Liver (tissue), 9 donors: ENCODE data around the gene KIF3B. TPM values are rescaled to one million over a fixed set of nuclear protein-coding genes. Genes with fewer than 3 reads are reported as not detected.

Experiments
- DNase-seq: peaks from one replicate; pipeline ENCODE4 v3.0.0-alpha.2; 2017; ENCODE audit warnings: low spot score
- H3K27ac ChIP-seq, 2 donors: one replicate each; pipeline ENCODE4 v1.7.0; 2013; ENCODE audit warnings: inconsistent platforms in 2 of 2, low read length in 2 of 2, control low read depth in 1 of 2, low read depth in 1 of 2, mild to moderate bottlenecking in 1 of 2
- H3K27me3 ChIP-seq, 4 donors: one replicate each; pipeline versions ENCODE4 v1.6.1 to v1.7.0; 2013; ENCODE audit warnings: low read length in 3 of 4, inconsistent platforms in 1 of 4, mild to moderate bottlenecking in 1 of 4, moderate library complexity in 1 of 4; ENCODE audit not compliant: control insufficient read depth in 4 of 4, insufficient read depth in 4 of 4
- H3K36me3 ChIP-seq, 4 donors: one replicate each; pipeline versions ENCODE4 v1.6.1 to v1.7.0; 2013; ENCODE audit warnings: low read length in 3 of 4, mild to moderate bottlenecking in 3 of 4, low read depth in 1 of 4, moderate library complexity in 1 of 4; ENCODE audit not compliant: control insufficient read depth in 4 of 4, insufficient read depth in 3 of 4
- H3K4me1 ChIP-seq, 4 donors: one replicate each; pipeline versions ENCODE4 v1.6.1 to v1.7.0; 2013; ENCODE audit warnings: low read length in 3 of 4, mild to moderate bottlenecking in 3 of 4, moderate library complexity in 1 of 4; ENCODE audit not compliant: control insufficient read depth in 4 of 4, insufficient read depth in 4 of 4
- H3K4me3 ChIP-seq, 3 donors: one replicate each; pipeline versions ENCODE4 v1.6.1 to v1.7.0; 2013; ENCODE audit warnings: low read length in 3 of 3, control low read depth in 1 of 3, low read depth in 1 of 3, mild to moderate bottlenecking in 1 of 3
- H3K9ac ChIP-seq, 2 donors: one replicate each; pipeline ENCODE4 v1.7.0; 2013; ENCODE audit warnings: low read length in 2 of 2, mild to moderate bottlenecking in 2 of 2, moderate library complexity in 2 of 2, control low read depth in 1 of 2, low read depth in 1 of 2
- H3K9me3 ChIP-seq, 4 donors: one replicate each; pipeline versions ENCODE4 v1.6.1 to v1.7.0; 2013; ENCODE audit warnings: low read length in 3 of 4; ENCODE audit not compliant: control insufficient read depth in 4 of 4
- ATF3 ChIP-seq: IDR thresholded peaks from 2 replicates; pipeline ENCODE4 v1.6.1; 2016; ENCODE audit warnings: antibody characterized with exemption
- CTCF ChIP-seq: fragments of 150-350 bp; IDR thresholded peaks from 2 replicates; pipeline ENCODE4 v1.5.1; 2017; ENCODE audit warnings: improper control_type of control experiment, low read depth, low read length; ENCODE audit not compliant: missing input control
- FOXA1 ChIP-seq: IDR thresholded peaks from 2 replicates; pipeline ENCODE4 v1.6.1; 2016; ENCODE audit warnings: antibody characterized with exemption
- FOXA2 ChIP-seq: IDR thresholded peaks from 2 replicates; pipeline ENCODE4 v1.6.1; 2016; ENCODE audit warnings: antibody characterized with exemption
- GABPA ChIP-seq, 2 donors: IDR thresholded peaks in 1 of 2; conservative IDR thresholded peaks in 1 of 2; 2 replicates each; pipeline ENCODE4 v1.6.1; 2016; ENCODE audit warnings: antibody characterized with exemption in 2 of 2, mild to moderate bottlenecking in 1 of 2, moderate library complexity in 1 of 2
- HNF4A ChIP-seq, 2 donors: conservative IDR thresholded peaks; 2 replicates each; pipeline ENCODE4 v1.6.1; 2016; ENCODE audit warnings: antibody characterized with exemption in 2 of 2, mild to moderate bottlenecking in 2 of 2
- HNF4G ChIP-seq: IDR thresholded peaks from 2 replicates; pipeline ENCODE4 v1.6.1; 2016; ENCODE audit warnings: antibody characterized with exemption
- MAX ChIP-seq: IDR thresholded peaks from 2 replicates; pipeline ENCODE4 v1.6.1; 2016; ENCODE audit warnings: antibody characterized with exemption
- NR2F2 ChIP-seq: IDR thresholded peaks from 2 replicates; pipeline ENCODE4 v1.6.1; 2016; ENCODE audit warnings: antibody characterized with exemption
- RAD21 ChIP-seq, 2 donors: IDR thresholded peaks; 2 replicates each; pipeline ENCODE4 v1.6.1; 2016; ENCODE audit warnings: antibody characterized with exemption in 2 of 2, mild to moderate bottlenecking in 2 of 2
- REST ChIP-seq: IDR thresholded peaks from 2 replicates; pipeline ENCODE4 v1.6.1; 2016; ENCODE audit warnings: antibody characterized with exemption, mild to moderate bottlenecking
- RXRA ChIP-seq, 2 donors: IDR thresholded peaks; 2 replicates each; pipeline ENCODE4 v1.6.1; 2017 to 2018; ENCODE audit warnings: antibody characterized with exemption in 2 of 2, mild to moderate bottlenecking in 1 of 2
- SP1 ChIP-seq: IDR thresholded peaks from 2 replicates; pipeline ENCODE4 v1.6.1; 2018; ENCODE audit warnings: antibody characterized with exemption, mild to moderate bottlenecking
- TAF1 ChIP-seq: conservative IDR thresholded peaks from 2 replicates; pipeline ENCODE4 v1.6.1; 2016; ENCODE audit warnings: antibody characterized with exemption, mild to moderate bottlenecking
- YY1 ChIP-seq: IDR thresholded peaks from 2 replicates; pipeline ENCODE4 v1.6.1; 2016; ENCODE audit warnings: antibody characterized with exemption, mild to moderate bottlenecking
- ZBTB33 ChIP-seq: IDR thresholded peaks from 2 replicates; pipeline ENCODE4 v1.6.1; 2016; ENCODE audit warnings: antibody characterized with exemption
- WGBS: extraction: QIAGEN DNeasy Blood & Tissue Kit; methylation state at CpG from one replicate; pipeline ENCODE4 v1.1.7; 2013; 5-methylcytosine and 5-hydroxymethylcytosine counted together
- polyA plus RNA-seq, 2 donors: library from polyadenylated mRNA; stranded (reverse) in 1 of 2; unstranded in 1 of 2; fragments of 200-250 nt in 1 of 2; fragments of >200 nt in 1 of 2; fragmentation: Nextera tagmentation in 1 of 2; extraction: Ambion mirVana in 1 of 2; gene quantifications; one replicate each; pipeline versions ENCODE4 v1.2.1 to v1.2.3, GENCODE V29; 2013 to 2015
- total RNA-seq, 2 donors: library from RNA; depleted of rRNA; stranded (reverse); fragments of >200 nt; gene quantifications; one replicate each; pipeline ENCODE4 v1.2.3, GENCODE V29; 2014
- donor health status: healthy.
- donor health status: healthy.
- donor health status: healthy.
- donor health status: healthy.
- donor health status: healthy.

The KIF3B gene
- total and polyA plus RNA-seq, 4 donors = 8.3 to 24.2 (median 12.9) TPM

GRCh38 chr20:32364554-32365208 is 87.2 kb downstream of the KIF3B start:
- TF ChIP-seq HNF4A (conservative IDR thresholded peaks at IDR 0.05) (no peak), REST (no peak), ZBTB33 (no peak), NR2F2 (no peak), RXRA (IDR thresholded peaks at IDR 0.05) (no peak), FOXA2 (no peak), CTCF (no peak), ATF3 (no peak), MAX (no peak), GABPA (IDR thresholded peaks at IDR 0.05 in 1 of 2, conservative IDR thresholded peaks at IDR 0.05 in 1 of 2) (no peak), RAD21 (IDR thresholded peaks at IDR 0.05) (no peak), YY1 (no peak), FOXA1 (no peak), SP1 (no peak)
- peaks cover 0 to 4% (median 0%) of the 10 kb centered on the region in 4 donors for H3K36me3 ChIP-seq
- peaks cover 14 to 59% (median 57%) of the 10 kb centered on the region in 4 donors for H3K4me1 ChIP-seq
- no peak overlapping the region for H3K4me3 ChIP-seq
- WGBS = 83% methylated on average over 7 of the region's 7 CpGs
- no peak overlapping the region for H3K27ac ChIP-seq
- no peaks in the 10 kb centered on the region for H3K27me3 ChIP-seq
- no peak for DNase-seq
- no peaks in the 10 kb centered on the region for H3K9me3 ChIP-seq
- H3K9ac ChIP-seq = no peak overlapping the region

- H3K9me3 ChIP-seq = no peaks in the 10 kb centered on the region
- H3K36me3 ChIP-seq = peaks cover 0 to 9% (median 0%) of the 10 kb centered on the region in 4 donors
- TF ChIP-seq TAF1 = no peak
- no peak for TF ChIP-seq YY1
- TF ChIP-seq FOXA2 = no peak
- no peak for TF ChIP-seq NR2F2
- no peak for TF ChIP-seq HNF4G
- H3K4me1 ChIP-seq = peaks cover 14 to 61% (median 57%) of the 10 kb centered on the region in 4 donors
- H3K27me3 ChIP-seq = no peaks in the 10 kb centered on the region
- no peak overlapping the region for H3K9ac ChIP-seq
- DNase-seq = no peak
- WGBS = 73% methylated on average over 5 of the region's 5 CpGs
- no peak overlapping the region for H3K27ac ChIP-seq
- no peak overlapping the region for H3K4me3 ChIP-seq
Observed at GRCh38 chr20:32365564-32365963, 88.1 kb downstream of the KIF3B start.
